CMK (cell line): ENCODE measurements around the gene MINAR1.

Source experiments
- DNase-seq: peaks from one replicate; pipeline ENCODE4 v3.0.0-alpha.2; 2010; ENCODE audit warnings: low read depth

MINAR1 gene

GRCh38 chr15:79430901-79431635 lies 1.1 kb upstream of the MINAR1 start:
- DNase-seq = no peak

DNA sequence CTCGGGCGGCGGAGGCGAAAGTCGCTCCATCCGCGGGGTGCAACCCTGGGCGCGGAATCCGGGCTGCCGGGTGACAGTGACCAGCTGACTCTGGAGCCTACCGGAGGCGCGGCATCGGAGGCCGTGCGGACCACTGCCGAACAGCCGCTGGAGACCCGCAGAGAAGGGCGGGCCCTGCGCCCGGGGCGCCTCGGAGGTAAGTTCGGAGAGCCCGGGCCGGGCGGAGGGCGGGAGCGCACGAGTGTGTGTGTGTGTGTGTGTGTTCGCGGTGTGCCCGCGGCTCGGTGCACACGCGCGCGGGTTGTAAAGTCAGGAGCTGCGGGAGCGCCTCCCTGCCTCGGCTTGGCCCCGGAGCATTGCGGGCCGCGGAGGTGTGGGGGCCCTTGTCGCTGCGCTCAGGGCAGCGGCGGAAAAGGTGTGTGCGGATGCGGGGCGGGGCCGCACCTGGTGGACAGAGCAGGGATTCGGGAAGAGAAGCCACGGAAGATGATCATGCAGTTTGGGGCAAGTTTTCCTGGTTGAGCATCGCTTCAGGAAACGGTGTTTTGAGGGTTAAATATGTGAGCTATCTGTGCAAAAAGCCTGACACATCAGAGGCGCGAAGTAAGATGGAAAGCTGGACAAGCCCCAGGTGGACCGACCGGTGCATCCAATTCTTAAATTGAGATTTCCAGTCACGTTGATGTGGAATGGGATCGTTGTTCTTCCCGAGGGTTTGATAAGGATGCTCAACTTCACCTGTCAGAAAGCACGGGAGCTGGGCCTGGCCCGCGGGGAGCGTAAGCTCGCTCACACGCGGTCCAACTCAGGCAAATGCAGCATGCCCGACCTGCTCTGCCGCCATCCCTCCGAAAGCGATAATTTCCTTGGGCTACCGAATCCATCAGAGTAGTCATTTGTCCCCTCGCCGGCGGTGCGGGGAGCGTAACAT lies 474 bp downstream of the MINAR1 start:
- DNase-seq = no peak

DNA sequence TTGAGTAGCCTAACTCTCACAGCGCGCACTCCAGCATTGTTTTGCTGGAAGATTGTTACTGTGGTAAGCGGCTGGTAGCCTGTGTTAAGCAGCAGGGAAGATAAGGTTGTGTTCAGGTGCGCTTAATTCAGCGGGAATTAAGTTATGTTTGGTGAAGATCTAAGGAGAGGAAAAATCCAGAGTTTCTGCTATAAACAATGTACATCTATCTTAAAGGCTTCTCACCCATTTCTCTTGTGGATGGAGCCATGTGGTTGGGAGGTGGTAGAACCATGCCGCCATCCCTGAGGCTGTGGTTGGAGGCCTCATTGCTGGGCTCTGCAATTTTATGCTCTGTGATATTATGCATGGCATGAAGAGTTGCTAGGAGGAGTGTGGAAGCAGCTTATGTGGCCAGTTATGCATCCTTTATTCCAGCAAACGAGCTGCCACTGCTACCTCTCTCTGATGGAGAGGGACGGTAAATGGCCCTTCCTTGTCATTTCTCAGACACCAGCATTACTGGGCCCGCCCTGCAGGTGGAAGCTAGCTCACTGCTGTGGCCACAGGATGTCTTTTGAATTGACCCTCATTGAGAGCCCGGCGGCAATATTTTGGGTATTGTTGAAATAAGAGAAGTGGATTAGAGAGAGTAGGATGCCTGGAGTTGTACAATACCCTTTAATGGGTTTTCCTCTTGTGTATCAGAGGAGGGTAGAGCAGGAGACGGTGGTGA lies 1.3 kb downstream of the MINAR1 start:
- no peak for DNase-seq

DNA sequence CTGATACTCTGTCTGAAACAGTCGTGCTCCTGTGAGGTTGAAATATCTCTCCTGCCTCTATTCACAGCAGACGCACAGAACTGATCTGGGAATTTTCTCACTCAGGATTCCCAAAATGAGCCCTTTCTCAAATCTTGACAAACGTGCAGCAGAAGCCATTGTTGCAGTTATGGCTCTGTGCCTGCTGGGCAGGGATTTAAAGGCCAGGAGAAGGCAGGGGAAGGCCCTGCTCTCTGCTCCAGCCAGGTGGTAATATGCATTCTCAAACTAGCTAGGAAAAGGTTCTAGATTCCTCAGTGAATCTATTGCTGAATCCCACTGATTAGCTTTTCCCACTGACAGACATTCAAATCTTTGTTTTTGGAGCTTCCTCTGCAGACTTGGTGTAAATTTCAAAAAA lies 2.2 kb downstream of the MINAR1 start:
- no peak for DNase-seq

- no peak for DNase-seq
These were observed 4.1 kb downstream of the MINAR1 start for GRCh38 chr15:79436037-79436780.

DNA sequence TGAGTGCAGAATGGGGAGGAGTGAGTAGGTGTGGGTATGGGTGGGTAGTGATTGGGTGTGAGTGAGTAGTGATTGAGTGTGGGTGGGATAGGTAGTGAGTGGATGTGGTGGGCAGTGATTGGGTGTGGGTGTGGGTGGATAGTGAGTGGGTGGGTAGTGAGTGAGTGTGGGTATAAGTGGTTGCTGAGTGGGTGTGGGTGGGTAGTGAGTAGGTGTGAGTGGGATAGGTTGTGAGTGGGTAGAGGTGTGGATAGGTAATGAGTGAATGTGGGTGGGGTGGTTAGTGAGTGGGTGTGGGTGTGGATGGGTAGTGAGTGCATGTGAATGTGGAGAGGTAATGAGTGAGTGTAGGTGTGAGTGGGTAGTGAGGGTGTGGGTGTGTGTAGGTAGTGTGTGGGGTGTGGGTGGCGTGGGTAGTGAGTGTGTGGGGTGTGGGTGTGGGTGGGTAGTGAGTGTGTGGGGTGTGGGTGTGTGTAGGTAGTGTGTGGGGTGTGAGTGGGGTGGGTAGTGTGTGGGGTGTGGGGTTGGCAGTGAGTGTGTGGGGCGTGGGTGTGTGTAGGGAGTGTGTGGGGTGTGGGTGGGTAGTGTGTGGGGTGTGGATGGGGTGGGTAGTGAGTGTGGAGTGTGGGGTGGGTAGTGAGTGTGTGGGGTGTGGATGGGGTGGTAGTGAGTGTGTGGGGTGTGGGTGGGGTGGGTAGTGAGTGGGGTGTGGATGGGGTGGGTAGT lies 5.3 kb downstream of the MINAR1 start:
- DNase-seq = no peak

DNA sequence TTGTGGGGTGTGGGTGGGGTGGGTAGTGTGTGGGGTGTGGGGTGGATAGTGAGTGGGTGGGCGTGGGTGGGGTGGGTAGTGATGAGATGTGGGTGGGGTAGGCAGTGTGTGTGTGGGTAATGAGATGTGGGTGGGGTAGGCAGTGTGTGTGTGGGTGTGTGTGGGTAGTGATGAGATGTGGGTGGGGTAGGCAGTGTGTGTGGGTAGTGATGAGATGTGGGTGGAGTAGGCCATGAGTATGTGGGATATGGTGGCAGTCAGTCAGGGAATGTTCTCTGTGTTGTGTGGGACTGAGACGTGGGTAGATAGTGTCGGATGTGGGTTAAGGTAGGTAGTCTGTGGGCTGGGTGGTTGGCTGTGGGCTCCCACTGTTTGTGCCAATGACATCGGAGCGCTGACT lies 7.1 kb downstream of the MINAR1 start:
- no peak for DNase-seq

DNA sequence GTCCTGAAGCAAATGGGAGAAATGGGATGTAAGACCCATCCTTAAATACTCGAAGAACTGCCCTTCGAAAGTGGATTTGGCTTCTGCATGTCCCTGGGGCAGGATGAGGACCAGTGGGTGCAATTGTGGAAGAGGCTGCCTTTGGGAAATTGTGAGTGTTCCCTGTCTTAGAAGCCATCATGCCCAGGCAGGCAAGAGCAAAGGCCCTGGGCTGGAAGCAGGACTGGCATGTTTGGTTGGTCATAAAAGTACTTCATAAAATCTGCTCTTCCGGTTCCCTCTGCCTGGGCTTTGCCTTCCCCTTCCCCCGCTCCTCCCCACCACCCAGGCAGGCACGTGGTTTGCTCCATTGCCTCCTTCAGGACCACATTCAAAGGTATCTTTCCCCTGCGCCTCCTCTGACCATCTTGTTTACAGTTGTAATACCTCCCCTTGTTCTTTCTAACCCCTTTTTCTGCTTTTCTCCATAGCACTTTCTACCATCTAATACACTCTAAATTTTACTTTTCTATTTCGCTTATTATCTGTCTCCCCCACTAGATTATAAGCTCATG lies 8.3 kb downstream of the MINAR1 start:
- no peak for DNase-seq

DNA sequence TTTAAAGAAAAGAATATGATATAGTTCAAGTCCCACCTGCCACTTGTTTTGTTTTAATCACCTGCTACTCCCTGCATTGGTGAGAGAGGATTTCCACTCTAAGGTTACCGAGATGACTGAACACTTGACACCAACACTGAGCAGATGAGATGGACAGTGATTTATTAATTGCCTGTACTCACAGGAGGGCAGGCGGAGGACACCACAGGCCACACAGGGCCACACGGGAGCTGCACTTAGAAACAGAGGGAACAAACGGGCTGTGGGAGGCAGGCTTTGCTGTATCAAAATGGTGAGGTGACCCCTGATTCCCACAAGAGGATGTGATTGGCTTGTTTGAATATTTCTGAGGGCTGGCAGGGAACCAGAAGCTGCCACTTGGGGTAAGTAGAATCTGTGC lies 10.8 kb downstream of the MINAR1 start:
- no peak for DNase-seq

- no peak for DNase-seq
These were observed 14.9 kb downstream of the MINAR1 start for GRCh38 chr15:79447060-79447459.

GRCh38 chr15:79450648-79451047 lies 18.5 kb downstream of the MINAR1 start:
- no peak for DNase-seq

GRCh38 chr15:79451361-79451999 lies 19.3 kb downstream of the MINAR1 start:
- DNase-seq = no peak

DNA sequence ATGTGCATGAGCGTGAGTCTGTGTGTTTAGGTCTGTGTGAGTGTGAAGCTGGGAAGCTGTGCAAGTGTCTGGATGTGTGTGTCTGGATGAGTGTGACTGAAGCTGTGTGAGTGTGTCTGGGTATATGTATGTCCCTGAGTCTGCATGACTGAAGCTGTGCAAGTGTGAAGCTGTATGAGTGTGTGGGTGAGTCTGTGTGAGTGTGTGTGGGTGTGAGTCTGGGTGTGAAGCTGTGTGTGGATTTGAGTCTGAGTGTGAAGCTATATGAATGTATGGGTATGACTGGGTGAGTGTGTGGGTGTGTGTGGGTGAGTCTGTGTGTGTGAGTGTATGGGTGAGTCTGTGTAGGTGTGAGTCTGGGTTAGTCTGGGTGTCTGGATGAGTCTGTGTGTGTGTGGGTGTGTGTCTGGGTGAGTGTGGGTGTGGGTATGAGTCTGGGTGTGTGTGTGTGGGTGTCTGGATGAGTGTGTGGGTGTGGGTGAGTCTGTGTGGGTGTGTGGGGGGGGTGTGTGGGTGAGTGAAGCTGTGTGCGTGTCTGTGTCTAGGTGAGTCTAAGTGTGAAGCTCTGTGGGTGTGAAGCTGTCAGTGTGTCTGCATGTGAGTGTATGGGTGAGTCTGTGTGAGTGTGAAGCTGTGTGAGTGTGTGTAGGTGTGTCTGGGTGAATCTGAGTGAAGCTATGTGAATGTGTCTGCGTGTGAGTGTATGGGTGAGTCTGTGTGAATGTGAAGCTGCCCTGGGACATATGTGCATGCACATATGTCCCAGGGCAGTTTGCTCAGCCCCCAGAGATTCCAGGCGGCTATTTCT lies 20.3 kb downstream of the MINAR1 start:
- DNase-seq = no peak

DNA sequence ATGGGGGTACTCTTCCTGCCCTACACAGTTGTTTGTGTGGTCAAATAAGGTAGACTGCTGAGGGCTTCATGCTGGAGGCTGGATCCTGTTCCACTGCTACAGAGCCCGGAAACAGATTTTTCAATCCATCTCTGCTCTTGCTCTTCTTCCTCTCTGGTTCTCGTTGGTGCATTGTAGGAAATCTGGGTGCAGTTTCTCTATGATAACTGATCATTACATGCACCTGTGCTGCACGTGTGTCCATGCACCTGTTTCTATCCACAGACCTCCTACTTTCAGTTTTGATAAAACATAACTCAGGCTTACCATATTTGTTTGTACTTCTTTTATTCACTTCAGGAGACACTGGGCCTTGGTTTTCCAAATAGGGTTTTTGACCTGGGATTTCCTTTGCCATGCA lies 21.3 kb downstream of the MINAR1 start:
- no peak for DNase-seq

GRCh38 chr15:79454063-79454462 lies 21.9 kb downstream of the MINAR1 start:
- DNase-seq = no peak

DNA sequence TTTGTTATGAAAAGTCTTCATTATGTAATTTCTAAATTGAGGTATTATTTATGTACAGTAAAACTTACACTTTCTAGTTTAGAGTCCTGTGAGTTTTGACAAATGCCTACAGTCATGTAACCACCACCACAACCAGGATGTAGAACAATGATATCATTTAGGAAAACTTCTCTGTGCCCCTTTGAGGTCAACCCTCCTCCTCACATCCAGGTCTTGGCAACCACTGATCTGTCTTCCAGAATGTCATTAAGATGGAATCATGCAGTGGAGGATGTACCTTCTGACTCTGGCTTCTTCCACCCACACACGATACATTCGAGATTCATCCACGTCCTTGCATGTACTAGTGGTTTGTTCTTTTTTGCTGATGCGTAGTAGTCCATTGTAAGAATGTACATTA lies 23.2 kb downstream of the MINAR1 start:
- no peak for DNase-seq

GRCh38 chr15:79455943-79456342 lies 23.8 kb downstream of the MINAR1 start:
- DNase-seq = no peak

DNA sequence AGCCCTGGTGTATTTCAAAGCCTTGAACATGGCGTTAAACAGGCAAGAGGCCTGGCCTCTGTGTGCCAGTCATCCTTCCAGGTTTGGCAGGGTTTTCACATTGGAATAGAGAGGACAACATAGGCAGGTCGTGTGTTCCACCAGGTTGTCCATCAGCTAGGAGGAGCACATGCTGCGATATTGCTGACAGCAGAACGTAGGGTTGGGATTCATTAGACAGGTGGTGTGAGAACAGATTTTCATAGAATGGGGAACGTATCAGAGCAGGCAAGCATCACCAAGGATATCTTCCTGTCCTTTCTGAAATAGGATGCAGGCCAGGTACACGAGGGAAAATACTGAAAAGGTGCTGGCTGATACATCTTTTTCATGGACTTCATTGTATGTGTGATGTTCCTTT lies 26.4 kb downstream of the MINAR1 start:
- no peak for DNase-seq

GRCh38 chr15:79459666-79460065 lies 27.5 kb downstream of the MINAR1 start:
- no peak for DNase-seq
